Measurements from ENCODE around the gene PTGS2.

PTGS2 gene

DNA sequence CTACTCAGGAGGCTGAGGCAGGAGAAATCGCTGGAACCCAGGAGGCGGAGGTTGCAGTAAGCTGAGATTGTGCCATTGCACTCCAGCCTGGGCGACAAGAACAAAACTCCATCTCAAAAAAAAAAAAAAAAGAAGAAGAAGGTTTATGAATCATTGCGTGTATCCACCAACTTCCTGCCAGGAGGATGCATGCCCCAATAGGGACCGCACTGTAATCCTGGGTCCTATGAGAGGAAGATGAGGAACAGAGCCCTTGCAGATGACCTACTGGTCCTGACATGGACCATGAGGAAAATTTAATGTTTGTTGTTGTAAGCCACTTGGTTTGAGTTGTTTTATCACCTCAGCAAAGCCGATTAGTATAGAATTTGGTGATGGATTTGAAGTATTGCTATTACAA, 56.7 kb downstream of the PTGS2 start:
- no peak overlapping the region for H3K4me3 ChIP-seq (replicated peaks; ENCODE audit: low read depth, low read length)
- TF ChIP-seq, protein P1, sequence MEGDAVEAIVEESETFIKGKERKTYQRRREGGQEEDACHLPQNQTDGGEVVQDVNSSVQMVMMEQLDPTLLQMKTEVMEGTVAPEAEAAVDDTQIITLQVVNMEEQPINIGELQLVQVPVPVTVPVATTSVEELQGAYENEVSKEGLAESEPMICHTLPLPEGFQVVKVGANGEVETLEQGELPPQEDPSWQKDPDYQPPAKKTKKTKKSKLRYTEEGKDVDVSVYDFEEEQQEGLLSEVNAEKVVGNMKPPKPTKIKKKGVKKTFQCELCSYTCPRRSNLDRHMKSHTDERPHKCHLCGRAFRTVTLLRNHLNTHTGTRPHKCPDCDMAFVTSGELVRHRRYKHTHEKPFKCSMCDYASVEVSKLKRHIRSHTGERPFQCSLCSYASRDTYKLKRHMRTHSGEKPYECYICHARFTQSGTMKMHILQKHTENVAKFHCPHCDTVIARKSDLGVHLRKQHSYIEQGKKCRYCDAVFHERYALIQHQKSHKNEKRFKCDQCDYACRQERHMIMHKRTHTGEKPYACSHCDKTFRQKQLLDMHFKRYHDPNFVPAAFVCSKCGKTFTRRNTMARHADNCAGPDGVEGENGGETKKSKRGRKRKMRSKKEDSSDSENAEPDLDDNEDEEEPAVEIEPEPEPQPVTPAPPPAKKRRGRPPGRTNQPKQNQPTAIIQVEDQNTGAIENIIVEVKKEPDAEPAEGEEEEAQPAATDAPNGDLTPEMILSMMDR (IDR thresholded peaks at IDR 0.05; ENCODE audit: low read depth, low read length, missing control alignments): no peak
- no peak for DNase-seq (ENCODE audit: extremely low read depth, low read depth)

All from HFF-Myc (cell line).